NCI-H446 treated with DMSO at 0.1 percent for 48 hours (cell line): ENCODE data around the gene RSPO4.
"Not testable (repeated sequence)": the region's sequence is repeated elsewhere in the genome, so short reads cannot be mapped to it uniquely, and the experiment has no call there.

ENCODE experiments used
- DNase-seq: peaks from one replicate; lab custom pipeline; 2025; lab: John Stamatoyannopoulos, UW

Gene RSPO4

DNA sequence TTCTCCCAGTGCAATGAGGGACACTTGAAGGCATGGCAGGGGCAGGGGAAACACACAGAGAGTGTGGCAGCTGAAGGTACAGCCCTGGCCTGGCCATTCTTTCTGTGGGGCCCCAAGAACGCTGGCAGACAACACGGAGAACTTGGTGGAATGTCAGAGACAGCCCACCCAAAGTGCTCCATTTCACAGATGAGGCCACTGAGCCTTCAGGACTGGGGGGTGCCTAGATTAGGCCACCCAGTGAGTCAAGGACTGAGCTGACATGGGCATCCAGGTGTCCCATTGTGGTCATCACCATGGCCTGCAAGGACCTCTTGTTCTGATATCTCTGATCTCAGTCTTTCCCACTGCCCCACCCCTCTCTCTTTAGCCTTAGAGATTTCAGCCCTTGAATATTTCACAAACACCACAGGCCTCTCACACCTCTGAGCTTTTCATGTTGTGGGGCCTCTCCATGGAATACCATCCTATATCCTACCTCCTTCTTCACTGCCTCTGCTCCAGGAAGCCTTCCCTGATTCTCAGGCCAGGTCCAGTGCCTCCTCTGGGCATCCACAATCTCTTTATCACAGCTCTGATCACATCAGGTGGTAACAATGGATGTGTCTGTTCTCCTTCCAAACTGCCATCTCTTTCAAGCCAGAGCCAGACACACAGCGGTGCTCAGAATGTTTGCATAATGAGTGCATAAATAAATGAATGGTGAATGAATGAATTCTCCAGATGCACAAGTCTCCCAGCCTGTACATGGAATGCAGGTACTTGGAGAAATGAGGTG, 2.0 kb upstream of the RSPO4 start:
- DNase-seq, result no peak

DNA sequence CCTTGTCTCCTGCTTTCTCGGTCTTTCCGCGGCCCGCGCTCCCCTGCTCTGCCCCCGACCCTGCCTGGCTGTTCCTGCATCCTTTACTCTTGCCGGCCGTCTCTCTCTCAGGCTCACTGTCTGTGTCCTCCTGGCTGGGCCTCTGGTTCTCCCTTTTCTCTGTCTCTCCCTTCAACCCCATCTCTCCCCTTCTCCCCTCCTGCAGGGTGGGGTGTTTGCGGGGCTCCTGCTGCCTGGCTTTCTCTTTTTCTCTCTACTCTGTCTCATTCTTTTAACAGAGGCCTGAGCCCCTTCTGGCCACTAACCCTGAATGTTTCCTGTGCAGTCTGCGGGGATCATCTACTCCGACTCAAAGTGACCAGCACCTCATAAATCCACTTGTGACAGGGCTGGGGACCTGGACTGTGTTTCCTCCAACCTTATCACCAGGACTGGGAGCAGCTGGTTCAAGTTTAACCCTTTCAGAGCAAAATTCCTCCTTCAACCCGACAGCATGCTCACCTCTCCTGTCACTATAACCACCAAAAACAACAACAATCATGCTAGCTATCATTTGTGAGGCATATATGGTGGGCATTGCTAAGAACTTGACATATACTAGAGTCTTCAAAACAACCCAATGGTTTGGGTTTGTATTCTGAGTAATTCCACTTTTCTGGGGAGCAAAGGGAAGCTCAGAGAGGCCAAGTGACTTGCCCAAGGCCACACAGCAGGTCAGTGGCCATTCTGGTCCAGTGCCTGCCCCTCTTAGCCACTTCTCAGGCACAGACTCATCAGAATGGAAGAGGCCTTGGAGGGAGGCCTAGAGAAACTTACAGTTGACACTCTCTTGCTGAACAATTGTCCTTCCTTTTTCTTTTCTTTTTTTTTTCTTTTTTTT, 811 bp upstream of the RSPO4 start:
- DNase-seq, result no peak

DNA sequence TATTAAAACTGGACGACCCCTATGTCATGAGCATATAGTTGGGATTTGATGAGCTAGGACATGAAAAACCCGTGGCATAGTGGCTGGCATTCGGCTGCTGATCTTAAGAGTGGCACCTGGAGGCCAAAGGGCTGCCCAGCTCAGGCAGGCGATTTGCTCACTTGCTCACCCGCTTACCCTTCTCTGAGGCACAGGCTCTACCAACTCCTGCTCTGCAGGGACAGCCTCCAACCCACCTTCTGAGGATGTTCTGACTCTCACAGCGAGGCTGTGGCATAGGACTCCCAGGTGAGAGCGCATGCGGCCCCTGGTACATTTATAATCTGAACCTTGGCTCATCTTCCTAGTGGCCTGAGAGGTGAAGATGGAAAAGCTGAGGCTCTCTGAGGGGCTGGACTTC, 995 bp downstream of the RSPO4 start:
- DNase-seq, result no peak

DNA sequence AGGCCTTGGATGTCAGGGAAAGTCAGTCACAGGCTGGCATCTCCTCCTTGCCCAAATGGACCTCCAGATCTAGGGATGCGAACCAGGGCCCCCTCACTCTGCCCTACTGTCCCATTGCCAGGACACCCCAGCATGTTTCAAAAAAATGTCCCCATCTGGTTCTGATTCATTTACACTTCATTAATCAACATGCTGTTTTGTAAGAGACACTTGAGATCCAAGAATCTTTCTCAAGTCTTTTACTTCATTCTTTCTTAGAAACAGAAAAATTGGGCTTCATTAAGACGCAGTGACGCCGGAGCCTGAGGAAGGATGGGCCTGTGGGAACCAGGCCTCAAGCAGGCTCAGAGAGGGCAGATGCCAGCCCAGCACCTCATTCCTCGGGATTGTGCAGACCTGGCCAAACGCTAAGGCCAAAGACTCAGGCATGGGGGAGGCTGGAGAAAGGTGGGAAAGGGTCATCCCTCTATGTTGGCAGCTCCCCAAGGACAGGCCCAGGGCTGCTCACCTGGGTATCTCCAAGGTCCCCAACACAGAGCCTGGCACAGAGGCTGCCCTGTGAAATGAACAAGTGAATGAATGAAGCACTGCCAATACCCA, 3.8 kb downstream of the RSPO4 start:
- no peak for DNase-seq

DNA sequence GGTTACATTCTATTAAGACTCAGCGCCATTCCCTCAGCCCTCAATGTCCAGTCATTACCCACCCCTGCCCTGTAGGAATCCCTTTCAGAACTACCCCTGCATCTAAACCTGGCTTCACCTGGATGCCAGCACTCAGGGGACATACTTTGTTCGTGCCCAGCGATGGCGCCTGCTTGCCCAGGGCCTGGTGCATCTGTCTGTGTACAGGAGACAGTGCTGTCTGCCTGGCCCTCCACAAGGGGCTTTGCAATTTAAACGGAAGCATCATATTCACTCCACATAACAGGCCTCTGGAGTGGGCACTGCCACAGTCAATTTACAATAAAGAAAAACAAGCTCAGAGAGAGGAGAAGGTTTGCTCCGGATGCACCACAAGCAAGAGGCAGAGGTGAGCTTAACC, 4.6 kb downstream of the RSPO4 start:
- DNase-seq, result no peak

DNA sequence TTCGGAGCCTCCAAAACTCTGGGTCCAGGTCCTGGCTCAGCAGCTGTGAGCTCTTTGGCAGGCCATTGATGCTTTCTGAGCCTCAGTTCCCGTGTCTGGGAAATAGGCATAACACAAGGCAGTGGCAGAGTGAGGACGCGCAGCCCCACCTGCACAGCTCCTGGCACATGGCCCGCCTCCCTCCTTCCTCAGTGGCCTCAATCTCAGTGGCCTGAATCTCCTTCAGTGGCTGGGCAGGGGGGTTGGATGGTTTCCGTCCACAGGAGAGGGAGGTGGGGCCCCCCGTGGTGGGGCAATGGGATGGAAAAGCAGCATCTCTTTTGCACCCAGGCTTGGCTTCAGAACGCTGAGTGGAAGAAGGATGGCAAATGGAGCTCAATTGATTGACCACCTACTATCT, 5.1 kb downstream of the RSPO4 start:
- no peak for DNase-seq

DNA sequence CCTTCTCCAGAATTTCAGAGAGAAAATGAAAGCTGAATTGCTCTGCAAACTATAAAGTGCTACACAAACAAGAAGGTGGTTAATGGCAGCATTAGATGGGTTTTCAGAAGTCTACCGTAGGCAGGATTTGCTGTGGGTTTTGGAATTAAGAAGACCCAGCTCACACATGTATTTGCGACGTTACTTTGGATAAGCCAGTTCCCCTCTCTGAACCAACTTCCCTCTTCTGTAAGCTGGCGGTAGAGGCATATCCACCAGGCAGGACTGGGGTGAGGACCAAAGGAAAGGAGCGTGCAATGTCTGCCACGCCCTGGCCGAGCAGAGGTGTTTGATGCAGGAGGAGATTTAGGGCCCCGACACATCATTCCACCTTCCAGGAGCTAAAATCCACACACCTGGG, 6.9 kb downstream of the RSPO4 start:
- DNase-seq, result no peak

DNA sequence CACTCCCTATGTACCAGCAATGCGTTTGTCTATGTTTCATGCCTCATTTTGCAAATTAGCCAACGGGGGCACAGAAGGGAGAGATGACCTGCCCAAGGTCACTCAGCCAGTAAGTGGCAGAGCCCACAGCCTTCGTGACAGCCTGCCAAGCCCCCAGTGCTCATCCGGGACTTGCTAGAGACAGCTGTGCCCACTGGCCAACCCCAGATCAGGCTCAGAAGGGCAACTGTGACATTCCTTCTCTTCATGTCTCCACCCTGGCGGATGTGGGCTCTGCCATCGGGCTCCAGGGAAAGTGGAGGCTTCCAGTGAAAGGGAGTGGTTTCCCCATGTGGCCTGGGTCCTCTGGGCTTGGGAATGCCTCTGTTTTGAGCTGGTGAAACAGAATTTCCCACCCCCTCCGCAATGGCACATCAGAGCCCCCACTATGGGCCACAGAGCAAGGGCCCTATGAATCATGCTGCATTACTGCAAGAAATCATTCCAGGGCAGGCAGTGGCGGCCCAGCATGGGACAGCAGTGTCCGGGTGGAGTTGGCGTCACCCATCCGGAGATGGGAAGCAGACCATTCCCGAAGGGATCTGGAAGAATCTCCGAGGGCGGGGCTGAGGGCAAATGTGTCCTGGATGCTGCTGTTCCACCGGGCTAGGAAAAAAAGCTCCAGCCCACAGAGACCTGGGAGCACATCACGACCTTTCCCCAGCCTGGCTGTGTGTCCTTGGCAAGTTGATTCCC, 9.1 kb downstream of the RSPO4 start:
- DNase-seq, result no peak

DNA sequence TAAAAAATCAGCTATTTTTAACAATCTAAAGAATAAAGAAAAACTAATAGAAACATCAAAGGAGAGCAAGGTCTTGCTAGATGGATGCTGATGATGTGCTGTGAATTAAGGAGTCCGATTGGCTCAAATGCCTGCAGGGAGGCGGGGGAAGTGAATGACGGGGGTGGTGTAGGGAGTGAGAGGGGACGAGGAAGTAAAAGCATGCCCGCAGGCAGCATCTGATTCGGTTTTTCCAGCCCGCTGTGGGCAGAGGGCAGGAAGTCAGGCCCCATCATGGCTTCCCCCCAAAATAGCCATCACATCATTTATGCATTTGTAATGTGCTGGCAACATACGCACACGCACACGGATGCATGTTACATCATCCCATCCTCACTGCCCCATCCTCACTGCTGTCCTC, 10.3 kb downstream of the RSPO4 start:
- no peak for DNase-seq

DNA sequence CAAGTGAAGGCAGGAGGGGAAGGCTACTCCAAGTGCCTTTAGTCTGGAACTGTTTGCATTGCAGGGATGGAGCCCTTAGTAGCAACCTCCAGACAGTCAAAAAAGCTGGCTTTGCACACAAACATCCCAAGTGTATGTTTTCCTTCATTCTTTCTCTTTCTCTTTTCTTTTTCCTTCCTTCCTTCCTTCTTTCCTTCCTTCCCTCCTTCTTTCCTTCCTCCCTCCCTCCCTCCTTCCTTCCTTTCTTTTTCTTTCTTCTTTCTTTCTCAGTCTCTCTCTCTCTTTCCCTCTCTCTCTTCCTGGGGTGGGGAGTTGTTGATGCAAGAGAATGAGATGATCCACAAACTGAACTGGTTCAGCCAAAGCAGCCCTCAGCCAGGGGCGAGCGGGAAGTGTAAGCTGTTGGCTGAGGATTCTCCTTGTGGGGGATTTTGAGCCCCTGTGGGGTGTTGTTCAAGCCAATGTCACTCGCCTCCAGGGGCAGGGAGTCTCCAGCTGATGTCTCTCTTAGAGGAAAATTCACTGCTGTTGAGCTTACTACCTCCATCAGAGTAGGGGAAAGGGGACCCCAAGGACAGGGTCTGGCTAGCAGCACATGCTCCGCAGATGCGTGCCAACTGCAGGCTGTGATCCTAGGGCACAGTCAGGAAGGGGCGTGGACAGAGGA, 11.7 kb downstream of the RSPO4 start:
- no peak for DNase-seq

DNA sequence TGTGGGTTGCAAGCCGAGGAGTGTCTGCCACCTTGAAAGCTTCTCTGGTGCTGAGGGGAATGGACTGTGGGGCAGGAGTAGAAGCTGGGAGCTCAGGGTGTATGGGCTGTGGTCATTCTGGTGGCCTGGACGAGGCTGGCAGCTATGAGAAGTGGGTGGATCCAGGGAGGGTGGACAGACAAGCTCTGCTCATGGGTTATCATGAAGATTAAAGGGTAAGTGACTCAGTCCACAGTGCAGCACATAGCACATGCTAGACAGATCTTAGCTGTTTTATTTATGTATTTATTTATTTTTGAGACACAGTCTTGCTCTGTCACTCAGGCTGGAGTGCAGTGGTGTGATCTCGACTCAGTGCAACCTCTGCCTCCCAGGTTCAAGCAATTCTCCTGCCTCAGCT, 13.8 kb downstream of the RSPO4 start:
- no peak for DNase-seq

DNA sequence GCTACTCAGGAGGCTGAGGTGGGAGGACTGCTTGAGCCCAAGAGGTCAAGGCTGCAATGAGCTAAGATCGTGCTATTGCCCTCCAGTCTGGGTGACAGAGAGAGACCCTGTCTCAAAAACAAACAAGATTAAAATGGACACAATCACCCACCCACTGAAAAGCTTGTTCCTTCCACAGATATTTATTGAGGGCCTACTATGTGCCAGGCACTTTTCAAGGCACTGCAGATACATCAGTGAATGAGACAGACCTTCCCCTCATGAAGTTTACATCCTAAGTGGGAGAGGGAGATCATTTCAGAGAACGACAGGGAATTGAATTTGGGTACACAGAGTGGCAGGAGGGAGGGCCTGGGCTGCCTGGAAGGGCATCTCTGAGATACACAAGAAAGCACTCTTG, 14.4 kb downstream of the RSPO4 start:
- DNase-seq, result no peak

DNA sequence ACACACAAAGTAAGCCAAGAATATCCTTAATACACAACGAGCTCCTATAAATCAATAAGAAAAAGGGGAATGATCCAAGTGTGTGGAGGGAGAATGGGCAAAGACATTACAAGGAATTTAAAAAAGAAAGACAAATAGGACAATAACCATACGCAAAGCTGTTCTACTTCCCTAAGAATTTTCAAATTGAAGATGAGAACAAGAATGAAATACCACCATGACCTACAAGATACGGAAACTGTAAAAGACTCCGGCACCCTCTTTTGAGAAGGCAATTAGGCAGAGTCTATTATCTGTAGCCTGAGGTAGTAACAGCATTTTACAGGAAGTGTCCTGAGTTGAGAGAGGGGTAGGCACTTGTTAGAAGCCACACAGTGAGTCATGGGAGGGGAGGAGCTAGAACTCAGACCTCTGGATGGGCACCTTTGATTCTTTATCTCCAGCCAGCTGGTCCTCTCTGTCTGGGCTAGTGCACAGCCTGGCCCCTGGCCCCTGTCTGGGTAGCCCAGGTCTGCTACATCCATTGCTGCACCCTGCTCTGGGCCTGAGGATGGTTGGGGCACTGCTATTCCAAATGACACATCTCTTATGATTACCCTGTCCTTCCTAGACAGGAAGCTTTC, 15.3 kb downstream of the RSPO4 start:
- DNase-seq, result no peak

DNA sequence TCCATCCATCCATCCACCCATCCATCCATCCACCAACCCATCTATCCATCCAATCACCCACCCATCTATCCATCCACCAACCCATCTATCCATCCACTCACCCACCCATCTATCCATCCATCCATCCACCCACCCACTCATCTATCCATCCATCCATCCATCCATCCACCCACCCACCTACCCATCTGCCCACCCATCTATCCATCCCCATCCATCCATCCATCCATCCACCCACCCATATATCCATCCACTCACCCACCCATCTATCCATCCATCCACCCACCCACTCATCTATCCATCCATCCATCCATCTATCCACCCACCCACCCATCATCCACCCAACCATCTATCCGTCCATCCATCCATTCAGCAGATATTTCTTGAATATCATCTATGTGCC, 17.1 kb downstream of the RSPO4 start:
- not testable (repeated sequence) for DNase-seq

DNA sequence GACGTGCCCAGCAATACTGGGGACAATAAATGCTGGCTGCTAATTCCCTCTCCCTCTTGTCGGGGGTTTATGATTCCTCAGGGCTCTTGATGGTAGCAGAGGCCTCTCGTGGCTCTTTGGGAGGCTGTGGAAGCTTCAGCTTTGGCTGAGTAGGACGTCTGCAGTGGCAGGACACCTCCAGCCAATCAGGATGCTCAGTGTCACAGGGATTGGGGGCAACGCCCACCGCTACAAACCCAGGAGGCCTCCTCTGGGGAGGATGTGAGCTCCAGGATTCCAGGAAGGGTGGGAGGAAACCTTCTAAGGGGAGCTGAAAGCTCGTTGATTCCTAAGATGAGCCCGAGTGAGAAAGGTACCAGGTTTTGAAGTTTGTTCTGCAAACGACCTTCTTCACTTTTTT, 19.4 kb downstream of the RSPO4 start:
- DNase-seq, result no peak

DNA sequence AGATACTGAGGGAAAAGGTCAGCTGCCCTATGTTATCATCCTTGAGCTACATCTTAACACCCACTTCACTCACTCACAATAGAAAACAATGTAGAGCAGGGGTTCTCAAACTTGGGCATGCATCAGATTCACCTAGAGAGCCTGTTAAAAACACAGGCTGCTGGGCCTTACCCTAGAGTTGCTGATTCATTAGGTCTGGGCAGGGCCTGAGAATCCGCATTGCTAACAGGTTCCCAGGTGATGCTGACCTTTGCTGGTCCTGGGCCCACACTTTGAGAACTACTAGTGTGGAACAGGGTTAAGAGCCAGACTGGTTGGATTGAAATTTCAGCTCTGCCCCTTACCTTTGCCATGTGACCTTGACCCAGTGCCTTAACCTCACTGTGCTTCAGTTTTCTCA, 25.1 kb downstream of the RSPO4 start:
- DNase-seq, result no peak

DNA sequence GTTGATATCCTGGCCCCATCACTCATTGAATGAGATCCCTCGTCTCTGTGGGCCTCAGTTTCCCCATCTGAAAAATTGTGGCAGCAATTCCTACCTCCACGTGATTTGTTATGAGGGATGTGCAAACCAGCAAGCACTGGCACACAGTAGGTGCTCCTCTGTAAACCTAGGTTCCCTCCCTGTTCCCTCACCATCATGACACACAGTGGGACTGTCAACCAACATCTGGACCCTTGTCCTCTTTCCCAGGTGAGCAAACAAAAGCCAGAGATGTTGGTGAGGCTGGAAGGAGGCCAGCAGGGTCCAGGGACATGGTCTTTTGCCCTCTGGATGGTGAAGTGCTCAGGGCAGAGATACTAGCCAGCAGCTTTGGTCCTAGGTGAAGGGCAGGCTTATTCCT, 26.1 kb downstream of the RSPO4 start:
- DNase-seq, result no peak

DNA sequence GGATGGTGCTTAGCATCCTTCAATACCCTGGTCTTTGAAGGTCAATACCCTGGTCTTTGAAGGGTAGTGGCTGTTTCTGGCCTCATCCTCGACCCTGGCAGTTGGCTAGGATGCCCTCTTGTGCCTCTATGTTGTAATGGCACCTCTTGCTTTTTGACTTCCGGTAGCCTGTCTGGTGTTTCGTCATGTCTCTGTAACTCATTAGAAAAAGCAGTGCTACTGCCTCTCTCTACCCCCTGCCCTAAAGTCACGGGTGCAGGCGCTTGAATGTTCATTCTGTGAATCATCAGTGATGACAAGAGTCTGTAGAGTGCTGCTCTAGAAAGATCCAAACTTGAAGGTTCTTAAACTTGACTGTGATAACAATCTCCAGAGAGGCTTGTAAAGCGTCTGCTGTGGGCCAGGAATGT, 28.3 kb downstream of the RSPO4 start:
- no peak for DNase-seq

DNA sequence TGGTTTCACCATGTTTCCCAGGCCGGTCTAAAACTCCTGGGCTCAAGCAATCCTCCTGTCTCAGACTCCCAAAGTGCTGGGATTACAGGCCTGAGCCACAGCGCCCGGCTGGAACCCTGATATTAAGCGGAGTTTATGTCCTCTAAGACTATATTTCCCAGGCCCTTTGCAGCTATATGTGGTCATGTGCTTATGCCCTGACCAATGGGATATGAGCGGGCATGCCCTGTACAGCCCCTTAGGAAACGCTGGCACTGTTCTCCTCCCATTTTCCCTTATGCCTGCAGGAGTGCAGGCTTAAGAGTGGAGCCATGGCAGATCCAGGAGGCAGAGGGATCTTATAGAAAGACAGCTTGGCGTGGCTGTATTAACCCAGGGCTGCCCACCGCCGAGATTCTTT, 29.9 kb downstream of the RSPO4 start:
- no peak for DNase-seq

DNA sequence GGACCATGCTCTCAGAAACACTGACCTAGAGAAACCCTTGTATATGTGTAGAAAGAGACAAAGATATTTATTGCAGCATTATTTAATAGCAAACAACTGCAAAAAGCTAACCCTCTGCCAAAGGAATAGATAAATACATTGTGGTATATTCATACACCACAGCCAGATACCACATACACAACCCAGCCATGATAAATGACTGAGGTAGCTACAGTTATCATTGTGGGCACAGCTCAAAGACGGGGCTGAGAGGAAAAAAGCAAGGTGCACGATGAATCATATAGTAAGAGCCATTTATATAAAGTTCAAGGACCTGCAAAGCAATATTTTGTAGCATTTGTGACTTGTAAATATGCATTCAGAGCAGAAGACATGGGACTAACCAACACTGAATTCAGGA, 30.8 kb downstream of the RSPO4 start:
- DNase-seq, result no peak

DNA sequence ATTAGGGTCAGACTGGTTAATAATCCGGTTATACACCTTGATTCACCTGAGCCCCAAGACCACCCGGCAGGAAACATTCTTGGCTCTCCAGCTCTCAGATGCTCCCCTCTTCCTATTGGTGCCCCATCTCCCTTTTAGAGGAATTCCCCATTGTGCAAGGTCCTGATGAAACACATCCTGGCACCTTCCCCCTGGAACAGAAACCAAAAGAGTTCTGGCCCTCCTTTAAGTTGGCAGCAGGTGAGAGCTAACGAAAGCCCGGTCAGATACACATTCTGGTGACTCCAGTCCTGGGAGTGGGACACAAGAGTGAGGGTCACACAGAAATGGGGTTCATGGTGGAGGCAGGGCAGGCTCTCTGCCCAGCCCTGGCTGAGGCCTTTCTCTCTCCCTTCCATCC, 32.2 kb downstream of the RSPO4 start:
- no peak for DNase-seq
